ENCODE data around the gene NBPF6. TPM values are rescaled to one million over a fixed set of nuclear protein-coding genes. Genes with fewer than 3 reads are reported as not detected.
"Not testable (repeated sequence)": the region's sequence is repeated elsewhere in the genome, so short reads cannot be mapped to it uniquely, and the experiment has no call there.

NBPF6 gene
- total RNA-seq, 1 experiment from 2014 or later = 0.94 TPM

- H3K27ac ChIP-seq; H3K79me2 ChIP-seq (ENCODE audit: low read depth); H3K9me3 ChIP-seq (ENCODE audit: insufficient read depth, low read depth); H3K27me3 ChIP-seq (ENCODE audit: insufficient read depth, low read depth); H3K9me2 ChIP-seq (ENCODE audit: insufficient read depth); CTCF ChIA-PET; H3F3A ChIP-seq (ENCODE audit: insufficient read depth, low read depth); H3K4me2 ChIP-seq; H3K4me3 ChIP-seq; H3K4me1 ChIP-seq (replicated peaks; ENCODE audit: insufficient read depth); H4K20me1 ChIP-seq (ENCODE audit: insufficient read depth); POLR2A ChIA-PET (ENCODE audit: unreplicated experiment); H3K36me3 ChIP-seq (ENCODE audit: low read depth); DNase-seq; BruUV-seq (replicated peaks); intact Hi-C loops (cut with micrococcal nuclease; ENCODE audit: unreplicated experiment): not testable (repeated sequence)
- peak overlapping the region; percentile 20 for H2AFZ ChIP-seq
These were observed 67.3 kb downstream of the NBPF6 start for GRCh38 chr1:108517301-108517897.

Other genes starting within 250 kb of the NBPF6 start
- 47.3 and 60.5 TPM in 2 replicates for gene SLC25A24, start 250.0 kb upstream of the NBPF6 start, total RNA-seq (2021)
- 0.68 and 0.70 TPM in 2 replicates for gene NBPF4, start 206.3 kb upstream of the NBPF6 start, total RNA-seq (2021)
- 31.6 and 31.9 TPM in 2 replicates for gene EEIG2, start 109.8 kb downstream of the NBPF6 start, total RNA-seq (2021)
- 17.9 and 21.5 TPM in 2 replicates for gene HENMT1, start 210.8 kb downstream of the NBPF6 start, total RNA-seq (2021)
- gene PRPF38B, start 242.0 kb downstream of the NBPF6 start, total RNA-seq (2021) = 38.0 and 48.9 TPM in 2 replicates